CD4-positive, alpha-beta T cell (primary cell): ENCODE results near the gene LBR. TPM values are rescaled to one million over a fixed set of nuclear protein-coding genes. Genes with fewer than 3 reads are reported as not detected.
A peak's percentile ranks its signal among the peaks of the same experiment; 100 is the strongest.

Experiments
- ATAC-seq: fragments of 200-7000 bp; cut with Tn5 transposase; one replicate; pipeline ENCODE4 v1.10.0; 2022; ENCODE audit warnings: mild to moderate bottlenecking; ENCODE audit not compliant: poor library complexity
- CTCF ChIA-PET: fragments of 350-600 bp; sonication (Branson Sonifier 250); formaldehyde crosslinking; loops from one replicate; lab custom pipeline; 2021; ENCODE audit warnings: antibody characterized with exemption, inconsistent platforms; lab: Charles Lee
- POLR2A ChIA-PET: fragments of 350-600 bp; sonication (Branson Sonifier 250); formaldehyde crosslinking; loops from one replicate; lab custom pipeline; 2021; ENCODE audit warnings: antibody characterized with exemption, inconsistent platforms; lab: Charles Lee
- DNase-seq, 14 experiments: peaks; one replicate each; pipeline ENCODE4 v3.0.0-alpha.2; 2013 to 2020; ENCODE audit warnings: mixed read lengths in 2 of 14
- H3K27ac ChIP-seq, 2 donors: one replicate each; pipeline versions ENCODE4 v1.5.1 to v1.7.0; 2013; ENCODE audit warnings: low read length in 2 of 2, low read depth in 1 of 2, mild to moderate bottlenecking in 1 of 2
- H3K27me3 ChIP-seq, 2 experiments: 1 replicate in 1 of 2; 2 replicates in 1 of 2; pipeline versions ENCODE4 v1.6.1 to v1.7.0; 2013; ENCODE audit warnings: low read length in 2 of 2, control low read depth in 1 of 2, mild to moderate bottlenecking in 1 of 2, moderate library complexity in 1 of 2; ENCODE audit not compliant: insufficient read depth in 2 of 2, control insufficient read depth in 1 of 2
- H3K36me3 ChIP-seq: one replicate; pipeline ENCODE4 v1.6.1; 2013; ENCODE audit warnings: low read length, control low read depth; ENCODE audit not compliant: insufficient read depth
- H3K4me1 ChIP-seq: one replicate; pipeline ENCODE4 v1.6.1; 2013; ENCODE audit warnings: low read length, control low read depth; ENCODE audit not compliant: insufficient read depth
- H3K4me3 ChIP-seq: one replicate; pipeline ENCODE4 v1.5.1; 2013; ENCODE audit warnings: mild to moderate bottlenecking, low read length, moderate library complexity
- H3K9me3 ChIP-seq, 2 experiments: 1 replicate in 1 of 2; 2 replicates in 1 of 2; pipeline versions ENCODE4 v1.6.1 to v1.7.0; 2013; ENCODE audit warnings: low read length in 2 of 2, mild to moderate bottlenecking in 2 of 2, control low read depth in 1 of 2, moderate library complexity in 1 of 2; ENCODE audit not compliant: control insufficient read depth in 1 of 2, insufficient read depth in 1 of 2
- H3K27ac Mint-ChIP-seq: one replicate; pipeline ENCODE4 v1.8.0; 2020; ENCODE audit warnings: mixed read lengths
- H3K27me3 Mint-ChIP-seq: one replicate; pipeline ENCODE4 v1.8.0; 2021; ENCODE audit warnings: mixed read lengths
- H3K36me3 Mint-ChIP-seq: one replicate; pipeline ENCODE4 v1.8.0; 2021; ENCODE audit warnings: low read depth, mixed read lengths
- H3K4me1 Mint-ChIP-seq: one replicate; pipeline ENCODE4 v1.8.0; 2021; ENCODE audit warnings: low read depth, mixed read lengths
- H3K4me3 Mint-ChIP-seq: one replicate; pipeline ENCODE4 v1.8.0; 2020; ENCODE audit warnings: mild to moderate bottlenecking, mixed read lengths
- H3K9me3 Mint-ChIP-seq: one replicate; pipeline ENCODE4 v1.8.0; 2020; ENCODE audit warnings: mixed read lengths
- intact Hi-C, 2 experiments: fragments of 100-400 bp; cut with DNase I in 1 of 2; cut with micrococcal nuclease in 1 of 2; formaldehyde crosslinking; loops; one replicate each; pipeline versions ENCODE4 v1.15.1 to v1.9.0; 2023 to 2025; cut with DNase I, micrococcal nuclease
- total RNA-seq, 174 experiments: library from RNA in 2 of 174; stranded (reverse) in 2 of 174; gene quantifications; one replicate each; pipeline ENCODE4 v1.2.3 and lab custom pipeline; 2021 to 2026
- TF ChIP-seq, protein P1 (sequence below): fragments of 200-600 bp; IDR thresholded peaks from one replicate; pipeline ENCODE4 v1.8.0; 2022; ENCODE audit warnings: antibody characterized with exemption, mild to moderate bottlenecking

The LBR gene
- total RNA-seq, 2 experiments from 2014 or later = 118 to 129 TPM

DNA sequence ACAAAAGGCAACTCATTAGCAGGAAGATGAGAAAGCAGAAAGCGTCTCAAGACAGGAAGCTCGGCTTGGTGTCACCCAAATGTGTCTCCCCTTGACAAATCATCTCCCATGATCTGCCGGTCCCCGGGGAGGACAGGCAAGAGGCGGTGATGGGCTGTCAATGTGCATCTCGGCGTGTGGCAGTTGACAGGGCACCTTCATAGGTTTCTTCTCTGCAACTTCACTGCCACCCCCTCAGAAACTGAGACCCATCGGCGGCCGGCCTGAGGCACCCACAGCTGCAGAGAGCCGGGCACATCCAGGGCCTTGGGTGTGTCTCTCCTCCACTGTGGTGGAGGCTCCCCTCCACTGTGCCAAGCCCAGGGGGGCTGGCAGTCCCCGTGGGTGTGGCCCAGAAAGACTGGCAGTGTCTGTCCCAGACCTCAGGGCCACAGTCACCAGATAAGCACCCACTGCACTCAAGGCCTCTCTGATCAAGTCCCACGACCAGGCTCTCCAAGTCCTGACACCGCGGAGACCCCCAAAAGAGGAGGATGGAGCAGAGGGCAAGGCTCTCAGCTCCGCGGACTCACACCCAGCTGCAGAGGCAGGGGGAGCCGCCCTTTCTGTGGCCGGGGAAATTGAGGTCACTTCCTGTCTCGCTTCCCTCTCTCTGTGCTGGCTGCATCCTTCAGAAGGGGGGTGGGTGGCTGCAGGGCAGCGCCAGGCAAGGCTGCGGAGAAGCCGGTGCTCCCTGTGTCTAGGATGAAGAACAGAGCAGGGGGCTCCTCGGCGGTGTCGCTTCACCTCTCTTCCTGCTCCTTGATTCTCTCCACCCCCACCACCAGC lies 39.6 kb upstream of the LBR start:
- CTCF ChIA-PET = interaction anchor here (1.0 to 1.9 kb wide), 2 partner anchors 22 to 310 kb away, joined by 5 read pairs; partner anchors contain the start of gene SRP9
- no peaks in the 10 kb centered on the region for H3K9me3 Mint-ChIP-seq
- POLR2A ChIA-PET = interaction anchor here (0.5 to 3.6 kb wide), 28 partner anchors 11 to 1471 kb away, joined by 3 to 152 read pairs (median 4); partner anchors contain the start of genes DEGS1, H3-3A, LBR and PYCR2
- H3K4me3 ChIP-seq = peak overlapping the region; percentile 79
- TF ChIP-seq, protein P1, sequence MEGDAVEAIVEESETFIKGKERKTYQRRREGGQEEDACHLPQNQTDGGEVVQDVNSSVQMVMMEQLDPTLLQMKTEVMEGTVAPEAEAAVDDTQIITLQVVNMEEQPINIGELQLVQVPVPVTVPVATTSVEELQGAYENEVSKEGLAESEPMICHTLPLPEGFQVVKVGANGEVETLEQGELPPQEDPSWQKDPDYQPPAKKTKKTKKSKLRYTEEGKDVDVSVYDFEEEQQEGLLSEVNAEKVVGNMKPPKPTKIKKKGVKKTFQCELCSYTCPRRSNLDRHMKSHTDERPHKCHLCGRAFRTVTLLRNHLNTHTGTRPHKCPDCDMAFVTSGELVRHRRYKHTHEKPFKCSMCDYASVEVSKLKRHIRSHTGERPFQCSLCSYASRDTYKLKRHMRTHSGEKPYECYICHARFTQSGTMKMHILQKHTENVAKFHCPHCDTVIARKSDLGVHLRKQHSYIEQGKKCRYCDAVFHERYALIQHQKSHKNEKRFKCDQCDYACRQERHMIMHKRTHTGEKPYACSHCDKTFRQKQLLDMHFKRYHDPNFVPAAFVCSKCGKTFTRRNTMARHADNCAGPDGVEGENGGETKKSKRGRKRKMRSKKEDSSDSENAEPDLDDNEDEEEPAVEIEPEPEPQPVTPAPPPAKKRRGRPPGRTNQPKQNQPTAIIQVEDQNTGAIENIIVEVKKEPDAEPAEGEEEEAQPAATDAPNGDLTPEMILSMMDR = no peak
- no peaks in the 10 kb centered on the region for H3K27me3 Mint-ChIP-seq
- H3K27ac ChIP-seq = peak overlapping the region; percentile 92 to 94
- H3K27me3 ChIP-seq = no peaks in the 10 kb centered on the region
- no peaks in the 10 kb centered on the region for H3K36me3 ChIP-seq
- peaks cover 40% of the 10 kb centered on the region for H3K4me1 Mint-ChIP-seq
- peak overlapping the region; percentile 96 for H3K4me3 Mint-ChIP-seq
- intact Hi-C loops = loop anchor here (1.0 to 5.0 kb wide), 5 partner anchors 22 to 455 kb away; partner anchors contain the start of genes LBR (in 2 of the 2), PYCR2 (in 1 of the 2) and SRP9 (in 1 of the 2)
- H3K4me1 ChIP-seq = peaks cover 56% of the 10 kb centered on the region
- H3K9me3 ChIP-seq = no peaks in the 10 kb centered on the region
- DNase-seq (peak; percentile 67 to 94 (median 79)), ATAC-seq (peak; percentile 85)
- no peaks in the 10 kb centered on the region for H3K36me3 Mint-ChIP-seq
- peak overlapping the region; percentile 99 for H3K27ac Mint-ChIP-seq

DNA sequence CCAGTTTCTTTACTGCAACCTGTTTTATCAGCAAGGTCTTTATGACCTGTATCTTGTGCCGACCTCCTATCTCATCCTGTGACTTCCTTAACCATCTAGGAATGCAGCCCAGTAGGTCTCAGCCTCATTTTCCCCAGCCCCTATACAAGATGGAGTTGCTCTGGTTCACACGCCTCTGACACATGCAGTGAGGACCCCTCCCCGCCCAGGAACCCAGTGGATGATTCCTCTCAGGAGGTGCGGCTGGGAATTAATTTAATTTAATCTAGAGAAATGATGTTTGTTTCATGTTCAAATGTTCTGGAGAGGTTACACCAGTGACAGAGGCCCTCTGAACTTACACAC lies 39.0 kb upstream of the LBR start:
- Histone ChIP-seq H3K27ac (peak overlapping the region; percentile 92 to 94), H3K4me3 (peak overlapping the region; percentile 79), H3K36me3 (no peaks in the 10 kb centered on the region), H3K4me1 (peaks cover 59% of the 10 kb centered on the region), H3K27me3 (no peaks in the 10 kb centered on the region), H3K9me3 (no peaks in the 10 kb centered on the region)
- ATAC-seq (no peak), DNase-seq (no peak)
- POLR2A ChIA-PET = interaction anchor here (0.5 to 3.6 kb wide), 20 partner anchors 11 to 655 kb away, joined by 3 to 152 read pairs (median 8); partner anchors contain the start of genes H3-3A, LBR, PYCR2 and SDE2
- CTCF ChIA-PET = interaction anchor here (1.9 kb wide), 1 partner anchor 22 kb away, joined by 5 read pairs; no protein-coding TSS in a partner anchor
- no peaks in the 10 kb centered on the region for H3K36me3 Mint-ChIP-seq
- intact Hi-C loops = loop anchor here (1.0 to 5.0 kb wide), 5 partner anchors 22 to 455 kb away; partner anchors contain the start of genes LBR (in 2 of the 2), PYCR2 (in 1 of the 2) and SRP9 (in 1 of the 2)
- no peaks in the 10 kb centered on the region for H3K9me3 Mint-ChIP-seq
- peak overlapping the region; percentile 99 for H3K27ac Mint-ChIP-seq
- peaks cover 40% of the 10 kb centered on the region for H3K4me1 Mint-ChIP-seq
- H3K4me3 Mint-ChIP-seq = peak overlapping the region; percentile 96
- TF ChIP-seq, protein P1 = no peak
- H3K27me3 Mint-ChIP-seq = no peaks in the 10 kb centered on the region

- Histone ChIP-seq H3K36me3 (no peaks in the 10 kb centered on the region), H3K4me3 (no peak overlapping the region), H3K27me3 (no peaks in the 10 kb centered on the region), H3K4me1 (peaks cover 68% of the 10 kb centered on the region), H3K27ac (no peak overlapping the region), H3K9me3 (no peaks in the 10 kb centered on the region)
- Mint-ChIP-seq H3K9me3 (no peaks in the 10 kb centered on the region), H3K4me1 (peaks cover 43% of the 10 kb centered on the region), H3K36me3 (no peaks in the 10 kb centered on the region), H3K27ac (peak overlapping the region; percentile 99), H3K27me3 (no peaks in the 10 kb centered on the region), H3K4me3 (no peak overlapping the region)
- intact Hi-C loops = loop anchor here (2.0 to 5.0 kb wide), 3 partner anchors 37 to 456 kb away; partner anchors contain the start of genes LBR (in 1 of the 2), PYCR2 (in 1 of the 2) and SRP9 (in 1 of the 2)
- ATAC-seq (no peak), DNase-seq (no peak)
- ChIA-PET CTCF (interaction anchor here (0.9 to 1.9 kb wide), 2 partner anchors 9 to 21 kb away, joined by 4 to 5 read pairs; no protein-coding TSS in a partner anchor), POLR2A (interaction anchor here (2.1 kb wide), 1 partner anchor 21 kb away, joined by 9 read pairs; no protein-coding TSS in a partner anchor)
- TF ChIP-seq, protein P1 = no peak
Measured at GRCh38 chr1:225465793-225466517, 38.1 kb upstream of the LBR start.
